ENCODE measurements around the gene CHD9.
A peak's percentile ranks its signal among the peaks of the same experiment; 100 is the strongest.
"Not testable (repeated sequence)": the region's sequence is repeated elsewhere in the genome, so short reads cannot be mapped to it uniquely, and the experiment has no call there.

CHD9 gene

DNA sequence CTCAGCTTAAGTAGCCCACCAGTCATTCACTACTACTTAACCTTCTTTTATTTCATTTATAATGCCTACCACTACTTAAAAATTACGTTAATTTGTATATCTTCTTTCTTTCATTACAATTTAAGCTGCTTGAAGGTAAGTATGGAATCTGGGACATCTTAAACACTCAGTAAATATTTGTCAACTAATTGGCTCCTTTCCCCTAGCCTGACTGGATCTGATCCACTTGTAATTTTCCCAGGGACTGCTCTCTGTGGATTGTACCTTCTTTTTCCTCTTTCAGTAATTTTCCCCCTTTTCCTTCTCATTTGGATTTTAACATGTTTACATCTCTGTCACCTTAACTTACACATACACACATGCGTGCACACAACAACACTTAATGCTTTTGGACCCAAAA is 227.1 kb downstream of the CHD9 start:
- DNase-seq (ENCODE audit: low read depth, low spot score) = no peak

DNA sequence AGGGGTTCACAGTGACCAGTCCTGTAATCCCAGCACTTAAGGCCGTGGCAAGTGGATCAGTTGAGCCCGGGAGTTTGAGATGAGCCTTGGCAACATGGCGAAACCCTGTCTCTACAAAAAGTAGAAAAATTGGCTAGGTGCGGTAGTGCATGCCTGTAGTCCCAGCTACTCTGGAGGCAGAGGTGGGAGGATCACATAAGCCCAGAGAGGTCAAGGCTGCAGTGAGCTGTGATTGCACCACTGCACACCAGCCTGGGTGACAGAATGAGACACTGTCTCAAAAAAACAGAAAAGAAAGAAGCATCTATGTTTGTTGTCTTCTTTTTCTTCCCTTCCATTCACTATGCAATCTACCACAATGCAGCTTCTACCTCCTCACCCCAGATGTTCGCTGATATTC is 227.5 kb downstream of the CHD9 start:
- no peak for DNase-seq (ENCODE audit: low read depth, low spot score)

DNA sequence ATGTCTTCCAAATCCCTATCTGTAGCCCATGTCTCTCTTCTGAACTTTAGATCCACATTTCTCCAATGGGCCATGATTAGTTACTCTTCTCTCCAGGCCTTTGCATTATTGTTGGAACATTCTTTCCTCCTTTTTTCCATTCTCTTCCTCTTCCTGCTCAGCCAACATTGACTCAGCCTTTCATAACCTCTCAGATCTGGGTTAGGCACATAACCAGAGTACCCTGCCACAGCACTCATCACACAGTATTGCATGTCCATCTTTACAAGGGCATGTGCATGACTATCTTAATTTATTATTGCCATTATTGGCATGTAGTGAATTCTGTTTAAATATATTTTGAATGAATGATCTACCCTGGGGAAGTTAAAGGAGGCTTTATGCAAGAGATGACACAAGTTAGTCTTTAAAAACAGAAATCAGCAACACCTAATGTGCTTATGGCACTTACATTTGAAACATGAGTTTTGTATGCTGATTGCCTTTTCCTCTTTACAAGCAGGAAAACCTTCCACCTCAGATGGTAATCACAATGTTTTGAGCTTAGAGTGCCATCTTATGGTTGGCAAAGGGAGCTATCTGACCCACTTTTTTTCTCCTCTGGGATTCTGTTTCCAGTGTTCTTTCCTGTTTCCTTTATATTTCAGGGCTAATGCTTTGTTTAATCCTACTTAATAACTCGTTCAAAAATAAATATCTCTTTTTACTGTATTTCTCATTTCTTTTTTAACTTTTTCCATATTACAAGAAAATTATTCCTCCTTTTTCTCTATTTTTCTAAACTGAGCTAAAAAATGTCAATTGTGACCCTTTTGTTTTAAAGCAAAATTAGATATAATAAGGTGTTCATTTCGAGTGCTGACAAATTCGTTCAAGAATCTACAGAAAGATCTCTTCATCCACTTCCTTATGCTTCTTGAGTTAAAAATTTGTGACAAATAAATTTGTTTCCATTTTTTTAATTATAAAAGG is 228.5 kb downstream of the CHD9 start:
- peak; percentile 59 for DNase-seq (ENCODE audit: low read depth, low spot score)

DNA sequence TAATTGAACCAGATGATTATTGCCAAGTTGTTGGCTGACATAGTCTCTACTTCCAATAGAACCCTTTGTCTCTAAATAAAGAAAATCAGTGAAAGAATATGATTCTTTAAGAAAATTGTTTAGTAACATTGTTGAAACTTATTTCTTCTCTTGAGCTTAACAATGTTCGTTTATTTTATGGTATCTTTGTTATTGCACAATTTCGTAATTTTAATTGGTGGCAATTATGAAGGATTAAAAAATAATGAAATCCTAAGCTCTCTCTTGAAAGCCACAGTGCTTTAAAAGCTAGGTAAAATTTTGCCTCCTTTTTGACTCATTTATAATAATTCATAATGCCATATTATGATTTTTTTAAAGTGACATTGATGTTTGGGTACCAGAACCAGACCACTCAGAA is 230.4 kb downstream of the CHD9 start:
- DNase-seq (ENCODE audit: low read depth, low spot score) = no peak

DNA sequence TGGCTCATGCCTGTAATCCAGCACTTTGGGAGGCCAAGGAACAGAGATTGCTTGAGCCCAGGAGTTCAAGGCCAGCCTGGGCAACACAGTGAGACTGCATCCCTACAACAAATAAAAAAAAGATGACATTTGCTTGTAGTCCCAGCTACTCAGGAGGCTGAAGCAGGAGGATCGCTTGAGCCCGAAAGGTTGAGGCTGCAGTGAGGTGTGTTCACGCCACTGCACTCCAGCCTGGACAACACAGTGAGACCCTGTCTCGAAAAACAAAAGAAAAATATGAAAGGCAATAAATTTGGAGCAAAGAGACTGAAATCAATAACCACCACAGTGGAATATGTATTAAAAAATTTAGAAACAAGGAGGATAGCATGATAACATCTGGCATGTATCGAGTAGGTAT is 235.7 kb downstream of the CHD9 start:
- no peak for DNase-seq (ENCODE audit: low read depth, low spot score)

DNA sequence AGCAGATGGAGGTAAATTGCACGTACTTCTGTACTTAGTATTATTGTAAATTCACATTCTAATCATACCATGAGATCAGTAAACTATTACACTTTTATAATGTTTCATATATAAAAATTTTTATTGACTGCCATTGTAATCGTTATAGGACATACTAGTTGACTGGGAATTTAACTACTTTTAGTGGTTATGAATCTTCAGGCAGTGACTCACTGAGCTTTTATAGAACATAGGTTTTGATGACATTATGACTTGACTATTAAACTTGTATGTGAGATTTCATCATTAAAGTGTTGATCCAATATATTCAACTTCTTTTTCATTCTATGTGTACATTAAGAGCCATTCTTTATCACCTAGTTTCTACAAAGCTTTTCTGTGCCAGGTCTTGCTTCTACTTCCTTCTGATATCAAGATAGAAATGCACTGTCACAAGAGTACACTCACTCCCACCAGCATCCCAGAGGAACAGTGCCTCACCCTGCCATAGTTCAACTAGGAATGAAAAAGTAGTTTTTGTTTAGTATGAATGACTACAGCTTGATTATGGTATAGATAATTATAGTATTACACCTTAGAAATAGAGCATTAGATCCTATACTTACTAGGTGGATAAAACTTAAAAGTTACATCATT is 237.1 kb downstream of the CHD9 start:
- DNase-seq (ENCODE audit: low read depth, low spot score) = no peak

DNA sequence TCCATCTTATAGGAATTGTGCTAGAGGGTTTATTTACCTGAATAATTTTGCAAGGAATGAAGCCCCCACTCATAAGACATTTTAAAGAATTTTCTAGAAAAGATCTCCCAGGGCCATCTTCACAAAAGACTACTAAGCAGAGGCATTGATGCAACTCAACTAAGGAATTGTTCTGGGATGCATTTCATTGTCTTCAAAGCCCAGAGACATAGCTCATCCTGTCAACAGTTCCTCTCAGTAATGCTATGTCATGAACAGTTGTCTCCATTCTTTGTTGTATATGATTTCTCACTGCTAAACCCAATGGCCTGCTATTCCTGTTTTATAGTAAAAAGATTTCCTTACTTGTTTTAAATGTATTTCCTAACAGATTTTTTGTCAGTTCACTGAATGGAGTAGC is 242.7 kb downstream of the CHD9 start:
- DNase-seq (ENCODE audit: low read depth, low spot score) = no peak

DNA sequence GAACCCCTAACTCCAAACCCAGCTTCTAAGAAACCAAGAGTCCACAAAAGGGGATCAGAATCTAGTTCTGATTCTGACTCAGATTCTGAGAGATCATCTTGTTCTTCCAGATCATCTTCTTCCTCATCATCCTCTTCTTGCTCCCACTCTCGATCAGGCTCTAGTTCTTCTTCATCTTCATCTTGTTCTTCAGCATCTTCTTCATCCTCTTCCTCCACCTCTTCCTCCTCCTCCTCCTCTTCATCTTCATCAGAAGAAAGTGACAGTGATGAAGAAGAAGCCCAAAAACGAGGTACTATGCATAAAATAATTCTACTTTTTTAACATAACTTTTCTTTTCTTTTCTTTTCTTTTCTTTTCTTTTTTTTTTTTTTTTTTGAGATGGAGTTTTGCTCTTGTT is 249.5 kb downstream of the CHD9 start:
- DNase-seq (ENCODE audit: low read depth, low spot score) = no peak

DNA sequence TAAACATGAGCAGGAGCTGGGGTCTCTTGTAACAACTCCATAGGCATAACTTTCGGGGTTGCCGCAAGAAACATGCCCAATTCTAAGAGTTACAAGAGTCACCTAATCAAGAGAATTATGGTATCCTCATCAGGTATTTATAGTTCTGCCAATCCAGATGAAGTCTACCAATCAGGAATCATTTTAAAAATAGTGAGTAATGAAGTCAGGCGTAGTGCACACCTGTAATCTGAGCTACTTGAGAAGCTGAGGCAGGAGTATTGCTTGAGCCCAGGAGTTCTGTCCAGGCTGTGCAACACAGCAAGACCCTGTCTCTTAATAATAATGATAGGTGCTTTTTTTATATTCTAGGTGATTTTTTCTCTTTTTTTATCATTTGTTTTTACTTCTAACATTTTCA is 251.0 kb downstream of the CHD9 start:
- DNase-seq (ENCODE audit: low read depth, low spot score) = no peak

DNA sequence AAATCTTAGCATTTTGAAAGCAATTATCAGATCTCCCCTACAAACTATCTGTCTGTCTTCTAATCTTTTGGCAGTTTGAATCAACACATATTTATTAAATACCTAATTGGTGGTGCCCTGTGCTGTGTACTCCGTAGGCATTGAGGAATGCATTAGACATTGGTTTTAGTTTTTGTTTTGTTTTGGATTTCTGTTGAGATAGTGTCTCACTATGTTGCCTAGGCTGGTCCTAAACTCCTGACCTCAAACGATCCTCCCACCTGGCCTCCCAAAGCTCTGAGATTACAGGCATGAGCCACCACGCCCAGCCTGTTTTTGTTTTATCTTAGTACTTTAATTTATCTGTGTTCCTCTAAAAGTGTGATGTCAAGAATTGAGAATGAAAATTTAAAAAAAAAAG is 254.7 kb downstream of the CHD9 start:
- DNase-seq (ENCODE audit: low read depth, low spot score) = no peak

DNA sequence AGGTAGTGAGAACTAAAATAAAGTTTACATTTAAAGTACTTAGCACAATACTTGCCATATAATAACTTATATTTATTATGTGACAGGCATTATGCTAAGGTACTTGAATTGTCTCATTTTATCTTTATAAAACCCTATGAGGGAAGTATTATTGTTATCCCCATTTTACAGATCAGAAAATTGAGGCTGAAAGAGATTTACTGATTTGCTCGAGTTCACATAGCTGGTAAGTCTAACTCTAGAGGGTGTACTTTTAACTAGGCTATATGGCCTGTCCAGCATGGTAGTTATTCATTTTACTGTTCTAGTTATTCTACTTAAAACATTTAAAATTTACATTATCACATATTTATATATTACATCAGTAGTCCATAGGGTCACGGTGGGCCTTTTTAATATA is 266.2 kb downstream of the CHD9 start:
- DNase-seq (ENCODE audit: low read depth, low spot score) = no peak

DNA sequence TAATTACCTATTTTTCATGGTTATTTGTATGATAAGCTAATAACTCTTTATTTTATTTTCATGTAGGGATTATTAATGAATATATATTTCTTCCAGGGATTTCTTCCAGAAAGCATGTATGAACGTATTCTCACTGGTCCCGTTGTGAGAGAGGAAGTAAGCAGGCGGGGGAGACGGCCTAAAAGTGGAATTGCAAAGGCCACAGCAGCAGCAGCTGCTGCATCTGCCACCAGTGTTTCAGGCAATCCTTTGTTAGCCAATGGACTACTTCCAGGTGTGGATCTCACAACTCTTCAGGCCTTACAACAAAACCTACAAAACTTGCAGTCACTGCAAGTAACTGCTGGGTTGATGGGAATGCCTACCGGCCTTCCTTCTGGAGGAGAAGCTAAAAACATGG is 269.1 kb downstream of the CHD9 start:
- DNase-seq (ENCODE audit: low read depth, low spot score) = no peak

DNA sequence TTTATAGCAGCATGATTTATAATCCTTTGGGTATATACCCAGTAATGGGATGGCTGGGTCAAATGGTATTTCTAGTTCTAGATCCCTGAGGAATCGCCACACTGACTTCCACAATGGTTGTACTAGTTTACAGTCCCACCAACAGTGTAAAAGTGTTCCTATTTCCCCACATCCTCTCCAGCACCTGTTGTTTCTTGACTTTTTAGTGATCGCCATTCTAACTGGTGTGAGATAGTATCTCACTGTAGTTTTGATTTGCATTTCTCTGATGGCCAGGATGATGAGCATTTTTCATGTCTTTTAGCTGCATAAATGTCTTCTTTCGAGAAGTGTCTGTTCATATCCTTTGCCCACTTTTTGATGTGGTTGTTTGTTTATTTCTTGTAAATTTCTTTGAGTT is 276.2 kb downstream of the CHD9 start:
- DNase-seq (ENCODE audit: low read depth, low spot score) = not testable (repeated sequence)

DNA sequence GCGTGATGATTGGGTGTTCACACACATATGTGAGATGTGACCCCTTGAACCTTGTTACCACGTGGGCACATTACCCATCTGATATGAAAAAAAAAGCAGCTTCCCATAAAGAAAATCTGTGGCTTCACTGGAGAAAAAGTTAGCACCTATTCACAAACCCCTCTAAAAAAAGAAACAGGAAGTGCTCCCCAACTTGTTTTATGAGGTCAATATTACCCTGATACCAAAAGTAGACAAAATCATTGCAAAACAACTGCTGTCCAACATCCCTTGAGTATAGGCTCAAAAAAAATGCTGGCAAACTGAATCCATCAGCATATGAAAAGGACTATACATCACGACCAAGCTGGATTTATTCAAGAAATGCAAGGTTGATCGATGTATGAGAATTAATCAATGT is 279.8 kb downstream of the CHD9 start:
- DNase-seq (ENCODE audit: low read depth, low spot score) = no peak

DNA sequence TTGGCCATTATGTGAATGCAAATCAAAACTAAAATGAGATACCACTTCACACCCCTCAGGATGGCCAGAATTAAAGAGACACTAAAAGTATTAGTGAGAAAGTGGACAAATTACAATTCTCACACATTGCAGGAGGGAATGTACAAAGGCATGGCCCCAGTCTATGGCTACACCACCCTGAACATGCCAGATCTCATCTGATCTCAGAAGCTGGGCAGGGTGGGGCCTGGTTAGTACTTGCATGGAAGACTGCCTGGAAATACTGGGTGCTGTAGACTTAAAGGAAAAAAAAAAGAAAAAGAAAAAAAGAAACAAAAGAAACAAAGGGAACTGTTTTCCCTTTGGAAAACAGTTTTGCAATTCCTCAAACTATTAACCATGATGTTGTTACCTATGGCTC is 282.5 kb downstream of the CHD9 start:
- DNase-seq (ENCODE audit: low read depth, low spot score) = no peak

DNA sequence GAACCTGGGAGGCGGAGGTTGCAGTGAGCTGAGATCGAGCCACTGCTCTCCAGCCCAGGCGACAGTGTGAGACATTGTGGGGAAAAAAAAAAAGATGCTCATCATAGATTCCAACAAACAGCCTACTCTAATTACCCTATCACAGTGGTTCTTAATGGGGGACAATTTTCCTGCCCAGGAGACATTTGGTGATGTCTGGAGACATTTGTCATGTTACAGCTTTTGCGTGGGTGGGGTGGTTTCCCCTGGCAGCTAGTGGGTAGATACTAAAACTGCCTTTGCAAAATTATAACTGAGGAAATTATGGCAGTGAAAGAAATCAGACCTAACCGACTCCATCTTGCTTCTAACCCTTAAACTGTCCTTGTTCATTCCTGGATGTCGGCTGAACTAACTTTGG is 287.0 kb downstream of the CHD9 start:
- DNase-seq (ENCODE audit: low read depth, low spot score) = no peak

DNA sequence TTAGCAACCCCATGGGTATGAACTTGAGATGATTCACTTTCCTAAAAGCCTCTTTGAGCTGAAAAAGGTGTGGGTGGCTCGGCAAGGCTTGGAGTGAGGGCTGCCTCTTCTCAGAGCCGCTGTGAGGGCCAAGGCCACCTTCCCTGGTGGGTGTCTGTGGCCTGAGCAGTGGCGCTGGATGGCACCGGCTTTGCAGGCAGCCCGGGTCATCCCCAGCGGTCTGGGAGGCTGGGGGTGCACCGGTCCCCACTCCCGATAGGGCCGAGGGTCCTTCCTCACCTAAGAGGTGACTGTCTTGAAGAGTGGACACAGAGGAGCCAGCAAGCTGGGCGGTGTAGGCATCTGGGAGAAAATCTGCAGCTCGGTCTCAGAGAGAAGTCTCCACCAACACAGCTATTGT is 300.3 kb downstream of the CHD9 start:
- no peak for DNase-seq (ENCODE audit: low read depth, low spot score)

DNA sequence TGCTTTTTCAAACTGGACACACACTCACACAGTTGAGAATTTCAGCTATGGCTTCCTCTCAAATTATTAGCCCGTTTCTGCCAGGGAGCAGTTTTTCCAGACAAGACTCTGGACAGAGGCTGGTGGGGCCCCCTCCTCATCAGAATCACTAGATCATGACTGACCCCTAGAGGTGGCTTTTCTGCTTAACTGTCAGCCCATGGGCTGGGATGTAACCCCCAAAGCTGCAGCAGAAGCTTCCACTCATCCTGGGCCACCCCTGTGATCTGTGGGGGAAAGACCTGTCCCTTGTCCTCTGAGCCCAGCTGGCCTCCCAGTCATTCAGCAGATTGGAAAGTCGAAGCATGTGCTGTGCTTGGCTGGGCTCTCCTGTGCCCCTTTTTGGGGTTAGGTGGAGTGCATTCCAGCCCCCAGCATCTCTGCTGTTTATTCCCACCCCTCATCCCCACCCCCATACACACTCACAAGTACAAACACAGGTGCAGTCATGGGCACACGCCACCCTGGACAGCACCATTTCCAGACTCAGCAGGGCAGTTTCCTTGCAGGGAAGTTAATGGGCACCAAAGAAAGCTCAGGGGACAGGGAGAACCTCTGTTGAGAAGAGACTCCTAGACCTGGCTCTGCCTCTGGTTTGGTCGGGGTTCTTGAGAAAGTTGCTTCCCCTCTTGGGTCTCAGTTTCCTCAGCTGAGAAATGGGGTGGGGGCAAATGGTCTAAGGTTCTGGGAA is 301.9 kb downstream of the CHD9 start:
- no peak for DNase-seq (ENCODE audit: low read depth, low spot score)

DNA sequence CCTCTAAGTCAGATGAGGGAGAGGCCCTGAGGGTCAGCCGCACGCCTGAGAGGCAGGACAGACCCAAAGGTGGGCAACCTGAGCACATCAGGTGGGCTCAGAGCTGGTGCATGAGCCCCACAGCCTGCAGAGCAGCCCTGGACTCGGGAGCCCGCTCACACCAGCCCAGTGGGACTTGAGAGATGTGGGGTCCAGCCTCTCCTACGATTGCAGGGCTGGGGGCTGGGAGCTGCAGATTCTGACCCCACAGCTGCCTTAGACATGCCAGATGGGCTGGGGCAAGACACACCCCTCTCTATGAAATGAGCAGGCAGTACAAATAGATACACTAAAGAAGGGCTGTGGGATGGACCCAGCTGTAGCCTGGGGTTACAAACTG is 302.4 kb downstream of the CHD9 start:
- no peak for DNase-seq (ENCODE audit: low read depth, low spot score)

DNA sequence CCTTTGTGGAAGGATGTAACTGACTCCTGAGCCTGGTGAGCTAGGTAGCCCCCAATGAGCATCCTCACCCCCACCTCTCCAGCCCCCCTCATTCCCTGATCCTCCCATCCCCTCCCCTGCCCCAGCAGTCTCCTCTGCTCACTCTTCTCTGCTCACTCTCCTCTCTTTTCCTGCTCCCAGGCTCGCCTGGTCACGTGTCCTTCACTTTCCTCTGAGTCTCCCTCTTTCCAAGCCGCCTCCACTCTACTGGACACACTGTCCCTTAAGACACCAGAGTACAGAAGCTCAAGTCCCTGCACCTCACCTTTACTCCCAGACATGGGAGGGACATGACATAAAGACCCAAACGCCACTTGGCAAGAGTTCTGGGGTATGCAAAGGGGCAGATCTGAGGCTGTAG is 303.2 kb downstream of the CHD9 start:
- DNase-seq (ENCODE audit: low read depth, low spot score) = no peak

DNA sequence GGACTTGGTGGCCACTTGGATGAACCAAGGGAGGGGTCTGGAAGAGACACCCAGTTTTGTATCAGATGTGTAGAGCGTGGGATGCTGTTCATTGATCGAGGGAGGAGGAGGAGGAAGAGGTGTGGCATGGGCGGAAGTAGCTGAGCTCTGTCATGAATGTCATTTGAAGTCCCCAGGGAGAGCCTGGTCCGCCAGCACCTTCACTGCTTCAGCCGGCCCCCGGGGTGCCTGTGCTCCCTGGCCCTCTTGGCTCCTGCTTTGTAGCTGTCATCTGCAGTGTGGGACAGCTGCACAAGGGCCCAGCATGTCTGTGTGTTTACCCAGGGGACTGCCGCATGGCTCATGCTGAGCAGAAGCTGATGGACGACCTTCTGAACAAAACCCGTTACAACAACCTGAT is 304.1 kb downstream of the CHD9 start:
- DNase-seq (ENCODE audit: low read depth, low spot score) = no peak

DNA sequence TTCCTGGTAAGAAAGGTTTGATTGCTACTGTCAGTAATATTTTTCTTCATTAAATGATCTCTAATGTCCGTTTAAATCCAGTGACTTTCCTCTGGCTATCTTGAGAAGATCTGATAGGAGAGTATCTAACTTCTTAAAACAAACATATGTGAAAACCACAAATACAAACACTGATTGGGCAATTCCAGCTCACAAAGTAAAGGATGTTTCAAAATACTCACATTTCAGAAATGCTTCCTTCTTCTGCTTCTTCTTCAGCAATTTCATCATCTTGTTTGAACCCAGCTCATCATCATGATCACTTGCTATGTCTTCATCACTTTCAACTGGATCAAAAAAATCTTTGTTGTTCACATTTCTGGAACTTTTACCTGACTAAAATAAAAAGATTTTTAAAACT is 315.1 kb downstream of the CHD9 start:
- DNase-seq (ENCODE audit: low read depth, low spot score) = no peak

DNA sequence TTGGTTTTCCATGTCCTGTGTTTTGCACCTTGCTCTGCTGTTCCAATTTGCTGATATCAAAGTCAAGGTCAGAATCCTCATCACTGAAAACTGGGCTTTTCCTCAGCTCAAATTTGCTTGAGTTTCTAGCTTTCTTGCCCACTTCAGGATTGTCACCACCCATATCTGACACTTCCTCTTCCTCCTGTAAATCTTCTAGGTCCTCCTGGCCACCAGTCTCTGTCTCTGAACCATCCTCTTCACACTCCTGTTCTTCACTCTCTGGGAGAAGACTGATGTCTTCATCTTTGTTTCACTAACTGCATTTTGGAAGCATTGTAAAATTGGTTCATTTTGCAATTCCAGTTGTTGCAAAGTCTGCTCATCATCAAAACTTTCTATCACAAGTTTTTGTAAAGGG is 316.0 kb downstream of the CHD9 start:
- no peak for DNase-seq (ENCODE audit: low read depth, low spot score)

Data from astrocyte of the hippocampus (primary cell).